HepG2 (cell line): ENCODE measurements around the gene ARHGEF40. TPM values are rescaled to one million over a fixed set of nuclear protein-coding genes. Genes with fewer than 3 reads are reported as not detected.
A peak's percentile ranks its signal among the peaks of the same experiment; 100 is the strongest.

Source experiments
- ELF1 ChIP-seq: sonication (generic); formaldehyde crosslinking; IDR thresholded peaks from 2 replicates; pipeline ENCODE4 v1.4.0; 2020; ENCODE audit warnings: missing genetic modification reagents
- FIP1L1 ChIP-seq: fragments of 200-400 bp; formaldehyde crosslinking; IDR thresholded peaks from 2 replicates; pipeline ENCODE4 v1.6.1; 2018; ENCODE audit warnings: low read depth, mild to moderate bottlenecking, low read length, moderate library complexity, borderline replicate concordance; ENCODE audit not compliant: insufficient read depth
- FOSL1 ChIP-seq: sonication (generic); formaldehyde crosslinking; IDR thresholded peaks from 2 replicates; pipeline ENCODE4 v1.9.0; 2021; ENCODE audit warnings: missing genetic modification reagents, borderline replicate concordance
- HCFC1 ChIP-seq: fragments of 150-350 bp; IDR thresholded peaks from 2 replicates; pipeline ENCODE4 v1.6.1; 2014; ENCODE audit warnings: low read depth, low read length
- MEIS2 ChIP-seq: sonication (generic); formaldehyde crosslinking; IDR thresholded peaks from 2 replicates; pipeline ENCODE4 v1.9.0; 2021; ENCODE audit warnings: mild to moderate bottlenecking, missing genetic modification reagents
- NFE2L1 ChIP-seq: sonication (generic); formaldehyde crosslinking; IDR thresholded peaks from 2 replicates; pipeline ENCODE4 v1.4.0; 2020; ENCODE audit warnings: missing genetic modification reagents, mild to moderate bottlenecking, borderline replicate concordance
- NFE2L2 ChIP-seq: fragments of 150-350 bp; IDR thresholded peaks from 2 replicates; pipeline ENCODE4 v1.6.1; 2014; ENCODE audit warnings: low read length
- POLR2AphosphoS5 ChIP-seq: IDR thresholded peaks from 2 replicates; pipeline ENCODE4 v1.6.1; 2012; ENCODE audit warnings: low read depth, low read length
- SRF ChIP-seq: IDR thresholded peaks from 2 replicates; pipeline ENCODE4 v1.6.1; 2011; ENCODE audit warnings: mild to moderate bottlenecking, low read depth, low read length, moderate library complexity
- ZBTB8A ChIP-seq: sonication (generic); formaldehyde crosslinking; IDR thresholded peaks from 2 replicates; pipeline ENCODE4 v1.4.0; 2020; ENCODE audit warnings: mild to moderate bottlenecking, low read depth, missing genetic modification reagents, borderline replicate concordance
- ZFP36L2 ChIP-seq: sonication (generic); formaldehyde crosslinking; IDR thresholded peaks from 2 replicates; pipeline ENCODE4 v1.4.0; 2020; ENCODE audit warnings: missing genetic modification reagents
- ZNF331 ChIP-seq: sonication (generic); formaldehyde crosslinking; IDR thresholded peaks from 2 replicates; pipeline ENCODE4 v1.4.0; 2020; ENCODE audit warnings: missing genetic modification reagents
- ZNF549 ChIP-seq: sonication (generic); formaldehyde crosslinking; IDR thresholded peaks from 2 replicates; pipeline ENCODE4 v1.5.0; 2020; ENCODE audit warnings: missing genetic modification reagents
- ZNF672 ChIP-seq: sonication (generic); formaldehyde crosslinking; IDR thresholded peaks from 2 replicates; pipeline ENCODE4 v1.8.1; 2022; ENCODE audit warnings: missing genetic modification reagents
- ZNF720 ChIP-seq: sonication (generic); formaldehyde crosslinking; IDR thresholded peaks from 2 replicates; pipeline ENCODE4 v1.4.0; 2020; ENCODE audit warnings: missing genetic modification reagents
- polyA plus RNA-seq, 8 experiments: library from polyadenylated mRNA; depleted of rRNA in 3 of 8; stranded (reverse) in 7 of 8; unstranded in 1 of 8; fragments of >200 nt; fragmentation: Illumina TruSeq in 4 of 8; extraction: Trizol in 4 of 8; gene quantifications; 2 replicates each; pipeline versions ENCODE4 v1.2.1 to v1.2.3, GENCODE V29; 2011 to 2016; ENCODE audit warnings: low read depth in 4 of 8, missing spikeins in 1 of 8, mixed read lengths in 1 of 8; ENCODE audit not compliant: insufficient read depth in 1 of 8
- total RNA-seq, 5 experiments: library from RNA; depleted of rRNA; stranded (reverse); fragments of >200 nt; fragmentation: Illumina TruSeq; extraction: Trizol; gene quantifications; 2 replicates each; pipeline ENCODE4 v1.2.3, GENCODE V29; 2016; ENCODE audit warnings: low read depth in 1 of 5
- TF ChIP-seq, protein P1 (sequence below), 2 experiments: sonication (generic) in 1 of 2; formaldehyde crosslinking in 1 of 2; IDR thresholded peaks; 2 replicates each; pipeline versions ENCODE4 v1.5.1 to v1.6.1; 2011 to 2020; ENCODE audit warnings: borderline replicate concordance in 1 of 2, low read depth in 1 of 2, low read length in 1 of 2, mild to moderate bottlenecking in 1 of 2, missing genetic modification reagents in 1 of 2, moderate library complexity in 1 of 2
- TF ChIP-seq, protein P2 (sequence below): sonication (generic); formaldehyde crosslinking; IDR thresholded peaks from 2 replicates; pipeline ENCODE4 v1.5.0; 2020; ENCODE audit warnings: missing genetic modification reagents
- TF ChIP-seq, protein P3 (sequence below): sonication (generic); formaldehyde crosslinking; IDR thresholded peaks from 2 replicates; pipeline ENCODE4 v1.5.0; 2020; ENCODE audit warnings: mild to moderate bottlenecking, missing genetic modification reagents
- TF ChIP-seq, protein P4 (sequence below): sonication (generic); formaldehyde crosslinking; IDR thresholded peaks from 2 replicates; pipeline ENCODE4 v1.5.0; 2020; ENCODE audit warnings: mild to moderate bottlenecking, missing genetic modification reagents
- TF ChIP-seq, protein P5 (sequence below): fragments of 450-650 bp; IDR thresholded peaks from 2 replicates; pipeline ENCODE4 v1.6.1; 2016

Gene ARHGEF40
- total and polyA plus RNA-seq, 2 of the 13 experiments (the other 11 are each of a cell fraction or from before 2014, with no cell fraction given): 28.1 to 78.1 TPM

- TF ChIP-seq FIP1L1: no peak
- peak; percentile 36 for TF ChIP-seq POLR2AphosphoS5
- TF ChIP-seq NFE2L2: 0 out of 2 replicates have a peak, but pooled peaks have one; percentile 23
- TF ChIP-seq, protein P1, sequence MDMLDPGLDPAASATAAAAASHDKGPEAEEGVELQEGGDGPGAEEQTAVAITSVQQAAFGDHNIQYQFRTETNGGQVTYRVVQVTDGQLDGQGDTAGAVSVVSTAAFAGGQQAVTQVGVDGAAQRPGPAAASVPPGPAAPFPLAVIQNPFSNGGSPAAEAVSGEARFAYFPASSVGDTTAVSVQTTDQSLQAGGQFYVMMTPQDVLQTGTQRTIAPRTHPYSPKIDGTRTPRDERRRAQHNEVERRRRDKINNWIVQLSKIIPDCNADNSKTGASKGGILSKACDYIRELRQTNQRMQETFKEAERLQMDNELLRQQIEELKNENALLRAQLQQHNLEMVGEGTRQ (IDR thresholded peaks at IDR 0.05; ENCODE audit: low read depth, low read length): no peak
- TF ChIP-seq, protein P1 (CRISPR knock-in tag; IDR thresholded peaks at IDR 0.05; ENCODE audit: borderline replicate concordance): peak; percentile 77; the same call in 1 of the 2 replicates
- TF ChIP-seq, protein P2, sequence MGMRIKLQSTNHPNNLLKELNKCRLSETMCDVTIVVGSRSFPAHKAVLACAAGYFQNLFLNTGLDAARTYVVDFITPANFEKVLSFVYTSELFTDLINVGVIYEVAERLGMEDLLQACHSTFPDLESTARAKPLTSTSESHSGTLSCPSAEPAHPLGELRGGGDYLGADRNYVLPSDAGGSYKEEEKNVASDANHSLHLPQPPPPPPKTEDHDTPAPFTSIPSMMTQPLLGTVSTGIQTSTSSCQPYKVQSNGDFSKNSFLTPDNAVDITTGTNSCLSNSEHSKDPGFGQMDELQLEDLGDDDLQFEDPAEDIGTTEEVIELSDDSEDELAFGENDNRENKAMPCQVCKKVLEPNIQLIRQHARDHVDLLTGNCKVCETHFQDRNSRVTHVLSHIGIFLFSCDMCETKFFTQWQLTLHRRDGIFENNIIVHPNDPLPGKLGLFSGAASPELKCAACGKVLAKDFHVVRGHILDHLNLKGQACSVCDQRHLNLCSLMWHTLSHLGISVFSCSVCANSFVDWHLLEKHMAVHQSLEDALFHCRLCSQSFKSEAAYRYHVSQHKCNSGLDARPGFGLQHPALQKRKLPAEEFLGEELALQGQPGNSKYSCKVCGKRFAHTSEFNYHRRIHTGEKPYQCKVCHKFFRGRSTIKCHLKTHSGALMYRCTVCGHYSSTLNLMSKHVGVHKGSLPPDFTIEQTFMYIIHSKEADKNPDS (CRISPR knock-in tag): no peak
- no peak for TF ChIP-seq ZNF549 (CRISPR knock-in tag)
- TF ChIP-seq, protein P3, sequence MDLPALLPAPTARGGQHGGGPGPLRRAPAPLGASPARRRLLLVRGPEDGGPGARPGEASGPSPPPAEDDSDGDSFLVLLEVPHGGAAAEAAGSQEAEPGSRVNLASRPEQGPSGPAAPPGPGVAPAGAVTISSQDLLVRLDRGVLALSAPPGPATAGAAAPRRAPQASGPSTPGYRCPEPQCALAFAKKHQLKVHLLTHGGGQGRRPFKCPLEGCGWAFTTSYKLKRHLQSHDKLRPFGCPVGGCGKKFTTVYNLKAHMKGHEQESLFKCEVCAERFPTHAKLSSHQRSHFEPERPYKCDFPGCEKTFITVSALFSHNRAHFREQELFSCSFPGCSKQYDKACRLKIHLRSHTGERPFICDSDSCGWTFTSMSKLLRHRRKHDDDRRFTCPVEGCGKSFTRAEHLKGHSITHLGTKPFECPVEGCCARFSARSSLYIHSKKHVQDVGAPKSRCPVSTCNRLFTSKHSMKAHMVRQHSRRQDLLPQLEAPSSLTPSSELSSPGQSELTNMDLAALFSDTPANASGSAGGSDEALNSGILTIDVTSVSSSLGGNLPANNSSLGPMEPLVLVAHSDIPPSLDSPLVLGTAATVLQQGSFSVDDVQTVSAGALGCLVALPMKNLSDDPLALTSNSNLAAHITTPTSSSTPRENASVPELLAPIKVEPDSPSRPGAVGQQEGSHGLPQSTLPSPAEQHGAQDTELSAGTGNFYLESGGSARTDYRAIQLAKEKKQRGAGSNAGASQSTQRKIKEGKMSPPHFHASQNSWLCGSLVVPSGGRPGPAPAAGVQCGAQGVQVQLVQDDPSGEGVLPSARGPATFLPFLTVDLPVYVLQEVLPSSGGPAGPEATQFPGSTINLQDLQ (CRISPR knock-in tag): 0 out of 2 replicates have a peak, but pooled peaks have one; percentile 41
- TF ChIP-seq ZNF672: no peak
- no peak for TF ChIP-seq NFE2L1
- TF ChIP-seq SRF: 0 out of 2 replicates have a peak, but pooled peaks have one; percentile 58
- TF ChIP-seq ZBTB8A (CRISPR knock-in tag): no peak
- TF ChIP-seq ZNF331: peak; percentile 72; the same call in 1 of the 2 replicates
- no peak for TF ChIP-seq ZNF720 (CRISPR knock-in tag)
- TF ChIP-seq, protein P4, sequence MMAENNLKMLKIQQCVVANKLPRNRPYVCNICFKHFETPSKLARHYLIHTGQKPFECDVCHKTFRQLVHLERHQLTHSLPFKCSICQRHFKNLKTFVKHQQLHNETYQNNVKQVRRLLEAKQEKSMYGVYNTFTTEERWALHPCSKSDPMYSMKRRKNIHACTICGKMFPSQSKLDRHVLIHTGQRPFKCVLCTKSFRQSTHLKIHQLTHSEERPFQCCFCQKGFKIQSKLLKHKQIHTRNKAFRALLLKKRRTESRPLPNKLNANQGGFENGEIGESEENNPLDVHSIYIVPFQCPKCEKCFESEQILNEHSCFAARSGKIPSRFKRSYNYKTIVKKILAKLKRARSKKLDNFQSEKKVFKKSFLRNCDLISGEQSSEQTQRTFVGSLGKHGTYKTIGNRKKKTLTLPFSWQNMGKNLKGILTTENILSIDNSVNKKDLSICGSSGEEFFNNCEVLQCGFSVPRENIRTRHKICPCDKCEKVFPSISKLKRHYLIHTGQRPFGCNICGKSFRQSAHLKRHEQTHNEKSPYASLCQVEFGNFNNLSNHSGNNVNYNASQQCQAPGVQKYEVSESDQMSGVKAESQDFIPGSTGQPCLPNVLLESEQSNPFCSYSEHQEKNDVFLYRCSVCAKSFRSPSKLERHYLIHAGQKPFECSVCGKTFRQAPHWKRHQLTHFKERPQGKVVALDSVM (CRISPR knock-in tag): no peak
- TF ChIP-seq ELF1 (CRISPR knock-in tag): peak; percentile 91; the same call in 1 of the 2 replicates
- TF ChIP-seq MEIS2: no peak
- TF ChIP-seq, protein P5, sequence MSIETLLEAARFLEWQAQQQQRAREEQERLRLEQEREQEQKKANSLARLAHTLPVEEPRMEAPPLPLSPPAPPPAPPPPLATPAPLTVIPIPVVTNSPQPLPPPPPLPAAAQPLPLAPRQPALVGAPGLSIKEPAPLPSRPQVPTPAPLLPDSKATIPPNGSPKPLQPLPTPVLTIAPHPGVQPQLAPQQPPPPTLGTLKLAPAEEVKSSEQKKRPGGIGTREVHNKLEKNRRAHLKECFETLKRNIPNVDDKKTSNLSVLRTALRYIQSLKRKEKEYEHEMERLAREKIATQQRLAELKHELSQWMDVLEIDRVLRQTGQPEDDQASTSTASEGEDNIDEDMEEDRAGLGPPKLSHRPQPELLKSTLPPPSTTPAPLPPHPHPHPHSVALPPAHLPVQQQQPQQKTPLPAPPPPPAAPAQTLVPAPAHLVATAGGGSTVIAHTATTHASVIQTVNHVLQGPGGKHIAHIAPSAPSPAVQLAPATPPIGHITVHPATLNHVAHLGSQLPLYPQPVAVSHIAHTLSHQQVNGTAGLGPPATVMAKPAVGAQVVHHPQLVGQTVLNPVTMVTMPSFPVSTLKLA: 0 out of 2 replicates have a peak, but pooled peaks have one; percentile 12
- no peak for TF ChIP-seq FOSL1 (CRISPR knock-in tag)
- peak; percentile 94 for TF ChIP-seq HCFC1
- 0 out of 2 replicates have a peak, but pooled peaks have one; percentile 24 for TF ChIP-seq ZFP36L2 (CRISPR knock-in tag)
Measured at GRCh38 chr14:21103411-21103709, 33.3 kb downstream of the ARHGEF40 start (continued).
